Ammon's horn (tissue), 1 donor: ENCODE data around the gene OPCML.

Source experiments
- DNase-seq: peaks from one replicate; pipeline ENCODE4 v3.0.0-alpha.2; 2016; ENCODE audit warnings: low spot score

Gene OPCML

GRCh38 chr11:132888226-132888625 lies 644.1 kb downstream of the OPCML start:
- no peak for DNase-seq

- DNase-seq: no peak
Measured at GRCh38 chr11:132886335-132886734, 646.0 kb downstream of the OPCML start.

- DNase-seq: no peak
Measured at GRCh38 chr11:132883241-132883640, 649.1 kb downstream of the OPCML start.

- no peak for DNase-seq
Measured at GRCh38 chr11:132881622-132882021, 650.7 kb downstream of the OPCML start.

GRCh38 chr11:132878111-132878510 lies 654.2 kb downstream of the OPCML start:
- DNase-seq: no peak

GRCh38 chr11:132876705-132877104 lies 655.6 kb downstream of the OPCML start:
- DNase-seq: no peak

GRCh38 chr11:132876239-132876638 lies 656.1 kb downstream of the OPCML start:
- no peak for DNase-seq

- DNase-seq: no peak
Measured at GRCh38 chr11:132874638-132875037, 657.7 kb downstream of the OPCML start.

GRCh38 chr11:132873841-132874240 lies 658.5 kb downstream of the OPCML start:
- no peak for DNase-seq

GRCh38 chr11:132872211-132872610 lies 660.1 kb downstream of the OPCML start:
- DNase-seq: no peak

- no peak for DNase-seq
Measured at GRCh38 chr11:132866783-132867545, 665.3 kb downstream of the OPCML start.

- DNase-seq: no peak
Measured at GRCh38 chr11:132865623-132866022, 666.7 kb downstream of the OPCML start.

- DNase-seq: no peak
Measured at GRCh38 chr11:132864811-132865576, 667.3 kb downstream of the OPCML start.

- no peak for DNase-seq
Measured at GRCh38 chr11:132862933-132863332, 669.4 kb downstream of the OPCML start.

- no peak for DNase-seq
Measured at GRCh38 chr11:132862137-132862536, 670.2 kb downstream of the OPCML start.

GRCh38 chr11:132859306-132859705 lies 673.0 kb downstream of the OPCML start:
- no peak for DNase-seq

GRCh38 chr11:132858223-132858622 lies 674.1 kb downstream of the OPCML start:
- DNase-seq: no peak

- DNase-seq: no peak
Measured at GRCh38 chr11:132856032-132856431, 676.3 kb downstream of the OPCML start.

GRCh38 chr11:132855516-132855915 lies 676.8 kb downstream of the OPCML start:
- DNase-seq: no peak

GRCh38 chr11:132853886-132854285 lies 678.4 kb downstream of the OPCML start:
- no peak for DNase-seq

GRCh38 chr11:132852361-132852760 lies 679.9 kb downstream of the OPCML start:
- peak; percentile 37 for DNase-seq

GRCh38 chr11:132851247-132851646 lies 681.1 kb downstream of the OPCML start:
- DNase-seq: no peak

- DNase-seq: no peak
Measured at GRCh38 chr11:132850266-132850665, 682.0 kb downstream of the OPCML start.
